K562 (cell line): ENCODE results near the gene MPZL1. TPM values are rescaled to one million over a fixed set of nuclear protein-coding genes. Genes with fewer than 3 reads are reported as not detected.

ENCODE experiments used
- COPS2 ChIP-seq: fragments of 450-650 bp; conservative IDR thresholded peaks from 2 replicates; pipeline ENCODE4 v1.6.1; 2016; ENCODE audit warnings: mild to moderate bottlenecking, moderate library complexity
- EP300 ChIP-seq: IDR thresholded peaks from 2 replicates; pipeline ENCODE4 v1.6.1; 2012; ENCODE audit warnings: low read length, improper control_type of control experiment
- FIP1L1 ChIP-seq: fragments of 200-400 bp; formaldehyde crosslinking; IDR thresholded peaks from 2 replicates; pipeline ENCODE4 v1.6.1; 2018; ENCODE audit warnings: mild to moderate bottlenecking, low read depth, low read length; ENCODE audit not compliant: poor library complexity, severe bottlenecking
- FOXA3 ChIP-seq, 2 experiments: fragments of 450-650 bp in 1 of 2; sonication (generic) in 1 of 2; formaldehyde crosslinking; IDR thresholded peaks in 1 of 2; conservative IDR thresholded peaks in 1 of 2; 2 replicates each; pipeline versions ENCODE4 v1.4.0 to v1.8.0; 2020 to 2022; ENCODE audit warnings: mild to moderate bottlenecking in 2 of 2, missing genetic modification reagents in 1 of 2
- MITF ChIP-seq: IDR thresholded peaks from 2 replicates; pipeline ENCODE4 v1.6.1; 2014; ENCODE audit warnings: antibody characterized with exemption
- NFIX ChIP-seq: fragments of 250-450 bp; sonication (Bioruptor Pico); IDR thresholded peaks from 2 replicates; pipeline ENCODE4 v1.4.0; 2020; ENCODE audit warnings: low read depth, mild to moderate bottlenecking, moderate library complexity
- NFRKB ChIP-seq: fragments of 450-650 bp; IDR thresholded peaks from 2 replicates; pipeline ENCODE4 v1.6.1; 2016; ENCODE audit warnings: low read depth
- PHB2 ChIP-seq: fragments of 450-650 bp; IDR thresholded peaks from 2 replicates; pipeline ENCODE4 v1.6.1; 2017; ENCODE audit warnings: low read depth
- SOX6 ChIP-seq: fragments of 450-650 bp; IDR thresholded peaks from 2 replicates; pipeline ENCODE4 v1.6.1; 2014; ENCODE audit warnings: mild to moderate bottlenecking
- STAT5B ChIP-seq: fragments of 250-450 bp; sonication (Bioruptor Pico); IDR thresholded peaks from 2 replicates; pipeline ENCODE4 v1.8.0; 2021; ENCODE audit warnings: mild to moderate bottlenecking, inconsistent platforms
- SUPT5H ChIP-seq: fragments of 450-650 bp; IDR thresholded peaks from 2 replicates; pipeline ENCODE4 v1.6.1; 2016
- USF2 ChIP-seq: sonication (generic); formaldehyde crosslinking; IDR thresholded peaks from 2 replicates; pipeline ENCODE4 v1.5.0; 2020; ENCODE audit warnings: missing genetic modification reagents
- XRCC3 ChIP-seq: fragments of 450-650 bp; IDR thresholded peaks from 2 replicates; pipeline ENCODE4 v1.6.1; 2017; ENCODE audit warnings: mild to moderate bottlenecking, moderate library complexity
- ZKSCAN8 ChIP-seq: fragments of 200-800 bp; sonication (Bioruptor generic); IDR thresholded peaks from 2 replicates; pipeline ENCODE4 v1.6.1; 2016; ENCODE audit warnings: missing genetic modification characterization, missing compliant biosample characterization
- ZNF143 ChIP-seq: sonication (generic); formaldehyde crosslinking; IDR thresholded peaks from 2 replicates; pipeline ENCODE4 v1.9.0; 2022; ENCODE audit warnings: mild to moderate bottlenecking, missing genetic modification reagents
- ZNF253 ChIP-seq: fragments of 250-450 bp; sonication (Bioruptor Pico); conservative IDR thresholded peaks from 2 replicates; pipeline ENCODE4 v1.6.1; 2021; ENCODE audit warnings: mild to moderate bottlenecking
- ZNF75A ChIP-seq: fragments of 450-650 bp; formaldehyde crosslinking; IDR thresholded peaks from 2 replicates; pipeline ENCODE4 v1.4.0; 2020; ENCODE audit warnings: mild to moderate bottlenecking
- polyA plus RNA-seq, 8 experiments: library from polyadenylated mRNA; depleted of rRNA in 4 of 8; stranded (reverse) in 5 of 8; unstranded in 3 of 8; fragments of >200 nt; fragmentation: Nextera tagmentation in 2 of 8; fragmentation: Illumina TruSeq in 1 of 8; extraction: Ambion mirVana in 2 of 8; extraction: Trizol in 1 of 8; gene quantifications; 2 replicates each; pipeline versions ENCODE4 v1.2.1 to v1.2.3, GENCODE V29; 2011 to 2014; ENCODE audit warnings: inconsistent platforms in 1 of 8, missing spikeins in 1 of 8
- total RNA-seq, 7 experiments: library from RNA; depleted of rRNA in 6 of 7; stranded (reverse); fragments of >200 nt in 6 of 7; fragmentation: Illumina TruSeq in 2 of 7; extraction: Trizol in 2 of 7; gene quantifications; 2 replicates each; pipeline versions ENCODE4 v1.2.1 to v1.2.3, GENCODE V29; 2011 to 2021; ENCODE audit warnings: low replicate concordance in 1 of 7
- TF ChIP-seq, protein P1 (sequence below): conservative IDR thresholded peaks from 2 replicates; pipeline ENCODE4 v1.6.1; 2011; ENCODE audit warnings: low read depth, mild to moderate bottlenecking, low read length; ENCODE audit not compliant: control insufficient read depth
- TF ChIP-seq, protein P2 (sequence below): sonication (generic); formaldehyde crosslinking; IDR thresholded peaks from 2 replicates; pipeline ENCODE4 v1.8.0; 2022; ENCODE audit warnings: missing genetic modification reagents, mild to moderate bottlenecking, borderline replicate concordance
- TF ChIP-seq, protein P3 (sequence below): fragments of 200-800 bp; sonication (Bioruptor generic); IDR thresholded peaks from 2 replicates; pipeline ENCODE4 v1.6.1; 2017; ENCODE audit warnings: missing genetic modification characterization, missing compliant biosample characterization
- TF ChIP-seq, protein P4 (sequence below): fragments of 450-650 bp; IDR thresholded peaks from 2 replicates; pipeline ENCODE4 v1.7.0; 2016; ENCODE audit warnings: borderline replicate concordance

The MPZL1 gene
- total and polyA plus RNA-seq, 9 of the 15 experiments (the other 6 are each of a cell fraction or from before 2014, with no cell fraction given) = 14.5 to 153 (median 66.5) TPM

GRCh38 chr1:167756730-167757405 is 35.1 kb downstream of the MPZL1 start (continued):
- TF ChIP-seq, protein P1, sequence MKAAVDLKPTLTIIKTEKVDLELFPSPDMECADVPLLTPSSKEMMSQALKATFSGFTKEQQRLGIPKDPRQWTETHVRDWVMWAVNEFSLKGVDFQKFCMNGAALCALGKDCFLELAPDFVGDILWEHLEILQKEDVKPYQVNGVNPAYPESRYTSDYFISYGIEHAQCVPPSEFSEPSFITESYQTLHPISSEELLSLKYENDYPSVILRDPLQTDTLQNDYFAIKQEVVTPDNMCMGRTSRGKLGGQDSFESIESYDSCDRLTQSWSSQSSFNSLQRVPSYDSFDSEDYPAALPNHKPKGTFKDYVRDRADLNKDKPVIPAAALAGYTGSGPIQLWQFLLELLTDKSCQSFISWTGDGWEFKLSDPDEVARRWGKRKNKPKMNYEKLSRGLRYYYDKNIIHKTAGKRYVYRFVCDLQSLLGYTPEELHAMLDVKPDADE = no peak
- no peak for TF ChIP-seq ZNF253 (CRISPR knock-in tag)
- TF ChIP-seq FIP1L1 = no peak
- TF ChIP-seq NFIX (CRISPR knock-in tag) = no peak
- TF ChIP-seq ZKSCAN8 = no peak
- TF ChIP-seq FOXA3 (CRISPR knock-in tag; conservative IDR thresholded peaks at IDR 0.05 in 1 of 2, IDR thresholded peaks at IDR 0.05 in 1 of 2) = no peak
- no peak for TF ChIP-seq XRCC3
- TF ChIP-seq SUPT5H = no peak
- TF ChIP-seq SOX6 = peak; percentile 53
- TF ChIP-seq COPS2 = no peak
- TF ChIP-seq ZNF75A (CRISPR knock-in tag) = no peak
- TF ChIP-seq PHB2 = peak; percentile 32; the same call in 1 of the 2 replicates
- TF ChIP-seq, protein P2, sequence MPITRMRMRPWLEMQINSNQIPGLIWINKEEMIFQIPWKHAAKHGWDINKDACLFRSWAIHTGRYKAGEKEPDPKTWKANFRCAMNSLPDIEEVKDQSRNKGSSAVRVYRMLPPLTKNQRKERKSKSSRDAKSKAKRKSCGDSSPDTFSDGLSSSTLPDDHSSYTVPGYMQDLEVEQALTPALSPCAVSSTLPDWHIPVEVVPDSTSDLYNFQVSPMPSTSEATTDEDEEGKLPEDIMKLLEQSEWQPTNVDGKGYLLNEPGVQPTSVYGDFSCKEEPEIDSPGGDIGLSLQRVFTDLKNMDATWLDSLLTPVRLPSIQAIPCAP (CRISPR knock-in tag) = no peak
- no peak for TF ChIP-seq STAT5B
- TF ChIP-seq USF2 (CRISPR knock-in tag) = no peak
- TF ChIP-seq EP300 = peak; percentile 70; the same call in 1 of the 2 replicates
- TF ChIP-seq, protein P3, sequence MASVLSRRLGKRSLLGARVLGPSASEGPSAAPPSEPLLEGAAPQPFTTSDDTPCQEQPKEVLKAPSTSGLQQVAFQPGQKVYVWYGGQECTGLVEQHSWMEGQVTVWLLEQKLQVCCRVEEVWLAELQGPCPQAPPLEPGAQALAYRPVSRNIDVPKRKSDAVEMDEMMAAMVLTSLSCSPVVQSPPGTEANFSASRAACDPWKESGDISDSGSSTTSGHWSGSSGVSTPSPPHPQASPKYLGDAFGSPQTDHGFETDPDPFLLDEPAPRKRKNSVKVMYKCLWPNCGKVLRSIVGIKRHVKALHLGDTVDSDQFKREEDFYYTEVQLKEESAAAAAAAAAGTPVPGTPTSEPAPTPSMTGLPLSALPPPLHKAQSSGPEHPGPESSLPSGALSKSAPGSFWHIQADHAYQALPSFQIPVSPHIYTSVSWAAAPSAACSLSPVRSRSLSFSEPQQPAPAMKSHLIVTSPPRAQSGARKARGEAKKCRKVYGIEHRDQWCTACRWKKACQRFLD (CRISPR knock-in tag) = peak; percentile 72
- no peak for TF ChIP-seq ZNF143 (CRISPR knock-in tag)
- no peak for TF ChIP-seq NFRKB
- TF ChIP-seq MITF = no peak
- TF ChIP-seq, protein P4, sequence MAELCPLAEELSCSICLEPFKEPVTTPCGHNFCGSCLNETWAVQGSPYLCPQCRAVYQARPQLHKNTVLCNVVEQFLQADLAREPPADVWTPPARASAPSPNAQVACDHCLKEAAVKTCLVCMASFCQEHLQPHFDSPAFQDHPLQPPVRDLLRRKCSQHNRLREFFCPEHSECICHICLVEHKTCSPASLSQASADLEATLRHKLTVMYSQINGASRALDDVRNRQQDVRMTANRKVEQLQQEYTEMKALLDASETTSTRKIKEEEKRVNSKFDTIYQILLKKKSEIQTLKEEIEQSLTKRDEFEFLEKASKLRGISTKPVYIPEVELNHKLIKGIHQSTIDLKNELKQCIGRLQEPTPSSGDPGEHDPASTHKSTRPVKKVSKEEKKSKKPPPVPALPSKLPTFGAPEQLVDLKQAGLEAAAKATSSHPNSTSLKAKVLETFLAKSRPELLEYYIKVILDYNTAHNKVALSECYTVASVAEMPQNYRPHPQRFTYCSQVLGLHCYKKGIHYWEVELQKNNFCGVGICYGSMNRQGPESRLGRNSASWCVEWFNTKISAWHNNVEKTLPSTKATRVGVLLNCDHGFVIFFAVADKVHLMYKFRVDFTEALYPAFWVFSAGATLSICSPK = no peak
